Measurements from ENCODE around the gene CENPE. TPM values are rescaled to one million over a fixed set of nuclear protein-coding genes. Genes with fewer than 3 reads are reported as not detected.

CENPE gene
- total and polyA plus RNA-seq, 2 of the 4 experiments (the other 2 are of a cell fraction), result 3.7 to 14.5 TPM

GRCh38 chr4:103199009-103199408 is 866 bp upstream of the CENPE start:
- H3K9me1 ChIP-seq (ENCODE audit: insufficient read depth, low read length), result no peaks in the 10 kb centered on the region
- ATAC-seq (ENCODE audit: low read depth), result no peak
- H3K14ac ChIP-seq (replicated peaks; ENCODE audit: low read depth, low read length), result no peak overlapping the region; the same call in 1 of the 2 replicates
- no peak overlapping the region for H4K5ac ChIP-seq (ENCODE audit: low read depth, low read length)
- ChIA-PET CTCF (interaction anchor here (0.6 kb wide), 1 partner anchor 545 kb away, joined by 5 read pairs; no protein-coding TSS in a partner anchor), POLR2A (ENCODE audit: unreplicated experiment) (no interaction called here)
- peak overlapping the region; percentile 44; the same call in 1 of the 2 replicates for H3K23ac ChIP-seq (ENCODE audit: low read depth, low read length)
- H4K91ac ChIP-seq (ENCODE audit: insufficient read depth, low read depth, low read length), result no peak overlapping the region
- no peak for DNase-seq
- H3K79me1 ChIP-seq (ENCODE audit: low read depth in 1 of 2, low read length in 2 of 2), result peaks cover 16% of the 10 kb centered on the region in 2 experiments
- H3K36me3 ChIP-seq (ENCODE audit: control insufficient read depth, insufficient read depth, low read length), result no peaks in the 10 kb centered on the region
- H2BK5ac ChIP-seq (ENCODE audit: low read depth, low read length, poor library complexity, severe bottlenecking), result no peak overlapping the region
- BruUV-seq (replicated peaks), result no TSS peak
- in situ Hi-C loops (cut with MboI; ENCODE audit: low sequenced_read_pairs) (no loop called here), dilution Hi-C loops (cut with HindIII; ENCODE audit: low sequenced_read_pairs, unreplicated experiment) (no loop called here), intact Hi-C loops (cut with micrococcal nuclease) (no loop called here)
- H3K9ac ChIP-seq (ENCODE audit: low read depth, low read length), result peak overlapping the region; percentile 75; the same call in 1 of the 2 replicates
- H2AFZ ChIP-seq (replicated peaks; ENCODE audit: low read length, poor library complexity), result peak overlapping the region; percentile 99
- H3K4ac ChIP-seq (ENCODE audit: low read depth, low read length), result no peak overlapping the region
- no peak overlapping the region for H2BK15ac ChIP-seq (ENCODE audit: low read depth, low read length)
- H3K56ac ChIP-seq (ENCODE audit: extremely low read depth, insufficient read depth, low read length), result no peak overlapping the region
- no peaks in the 10 kb centered on the region for H4K20me1 ChIP-seq (ENCODE audit: insufficient read depth, low read length)
- H3K9me3 ChIP-seq (ENCODE audit: control insufficient read depth, insufficient read depth, low read length), result no peaks in the 10 kb centered on the region
- H2AK5ac ChIP-seq (ENCODE audit: low read depth, low read length), result no peak overlapping the region
- TF ChIP-seq USF2 (IDR thresholded peaks at IDR 0.05; ENCODE audit: low read depth, low read length), result no peak
- no peak for TF ChIP-seq SMC3 (IDR thresholded peaks at IDR 0.05; ENCODE audit: low read depth, low read length)
- no peak for TF ChIP-seq RCOR1 (IDR thresholded peaks at IDR 0.05; ENCODE audit: insufficient replicate concordance, low read length)
- no peak for TF ChIP-seq BHLHE40 (IDR thresholded peaks at IDR 0.05; ENCODE audit: low read depth, low read length)
- no peak for TF ChIP-seq MAZ (IDR thresholded peaks at IDR 0.05; ENCODE audit: borderline replicate concordance, low read depth, low read length)
- no peak for TF ChIP-seq RAD21 (IDR thresholded peaks at IDR 0.05; ENCODE audit: low read length)
- no peak for TF ChIP-seq CHD1 (IDR thresholded peaks at IDR 0.05; ENCODE audit: low read depth, low read length)
- TF ChIP-seq CTCF (conservative IDR thresholded peaks at IDR 0.05; ENCODE audit: low read depth, low read length), result no peak
- TF ChIP-seq ELK1 (IDR thresholded peaks at IDR 0.05; ENCODE audit: borderline replicate concordance, low read depth, low read length), result no peak
- no peak for TF ChIP-seq MAFK (IDR thresholded peaks at IDR 0.05; ENCODE audit: low read depth, low read length)
- TF ChIP-seq MXI1 (IDR thresholded peaks at IDR 0.05; ENCODE audit: borderline replicate concordance, low read depth, low read length), result no peak
- TF ChIP-seq RFX5 (IDR thresholded peaks at IDR 0.05; ENCODE audit: low read depth, low read length), result no peak
- TF ChIP-seq POLR2A (IDR thresholded peaks at IDR 0.05; ENCODE audit: low read depth, low read length), result no peak
- TF ChIP-seq FOS (IDR thresholded peaks at IDR 0.05; ENCODE audit: low read depth, low read length), result no peak
- no peak for TF ChIP-seq CEBPB (IDR thresholded peaks at IDR 0.05; ENCODE audit: low read depth, low read length)
- TF ChIP-seq NFE2L2 (IDR thresholded peaks at IDR 0.05; ENCODE audit: low read depth, low read length), result no peak
- H3K4me2 ChIP-seq (ENCODE audit: low read depth, low read length), result peak overlapping the region; percentile 96
- no peak overlapping the region for H2BK120ac ChIP-seq (ENCODE audit: low read depth, low read length)
- no peaks in the 10 kb centered on the region for H3K27me3 ChIP-seq (ENCODE audit: control insufficient read depth, insufficient read depth, low read length)
- H4K8ac ChIP-seq (ENCODE audit: low read depth in 2 of 2, low read length in 2 of 2), result peak overlapping the region in 1 of 2 experiments; percentile 30; a peak in 1 of 4 replicates
- no peak overlapping the region for H3K27ac ChIP-seq (ENCODE audit: insufficient read depth, low read length)
- no peaks in the 10 kb centered on the region for H3K4me1 ChIP-seq (ENCODE audit: control insufficient read depth, insufficient read depth, low read length)
- no CpG with 5 or more reads among the region's 9 CpGs for WGBS, 2 experiments (ENCODE audit: extremely low coverage in 2 of 2, insufficient read length in 1 of 2)
- H2AK9ac ChIP-seq (replicated peaks; ENCODE audit: low read depth, low read length, poor library complexity), result no peak overlapping the region
- no peak overlapping the region for H2BK20ac ChIP-seq (ENCODE audit: low read depth, low read length)
- H3K4me3 ChIP-seq (ENCODE audit: insufficient read depth, low read depth, low read length), result no peak overlapping the region
- no peak overlapping the region for H3K18ac ChIP-seq (ENCODE audit: low read depth, low read length)
